H1 (cell line): ENCODE results near the gene EEIG2. TPM values are rescaled to one million over a fixed set of nuclear protein-coding genes. Genes with fewer than 3 reads are reported as not detected.
A peak's percentile ranks its signal among the peaks of the same experiment; 100 is the strongest.

Experiments
- BACH1 ChIP-seq: IDR thresholded peaks from 2 replicates; pipeline ENCODE4 v1.6.1; 2012; ENCODE audit warnings: low read length, improper control_type of control experiment
- BCL11A ChIP-seq, 2 experiments: IDR thresholded peaks; one replicate each; pipeline ENCODE4 v1.6.1; 2011; ENCODE audit warnings: low read depth in 2 of 2, low read length in 2 of 2, mild to moderate bottlenecking in 2 of 2
- CBX5 ChIP-seq: fragments of 300-800, 300-1000 bp; sonication (generic); IDR thresholded peaks from 2 replicates; pipeline ENCODE4 v1.7.1; 2016; ENCODE audit warnings: antibody characterized with exemption, low read length, low read depth
- CEBPB ChIP-seq: IDR thresholded peaks from 2 replicates; pipeline ENCODE4 v1.6.1; 2012; ENCODE audit warnings: low read depth, low read length
- CHD2 ChIP-seq: IDR thresholded peaks from 2 replicates; pipeline ENCODE4 v1.6.1; 2012; ENCODE audit warnings: low read length, improper control_type of control experiment
- CREB1 ChIP-seq: IDR thresholded peaks from 2 replicates; pipeline ENCODE4 v1.6.1; 2012; ENCODE audit warnings: inconsistent platforms
- CTCF ChIP-seq, 3 experiments: IDR thresholded peaks; 1 replicate in 2 of 3; 2 replicates in 1 of 3; pipeline versions ENCODE4 v1.5.1 to v1.6.1; 2011; ENCODE audit warnings: low read length in 3 of 3, mild to moderate bottlenecking in 3 of 3, inconsistent platforms in 2 of 3, low read depth in 1 of 3, moderate library complexity in 1 of 3; ENCODE audit not compliant: insufficient read depth in 1 of 3; ENCODE audit errors: control extremely low read depth in 1 of 3
- EGR1 ChIP-seq: IDR thresholded peaks from 2 replicates; pipeline ENCODE4 v1.6.1; 2011; ENCODE audit warnings: low read depth, low read length, borderline replicate concordance
- EP300 ChIP-seq, 2 experiments: IDR thresholded peaks; 1 replicate in 1 of 2; 2 replicates in 1 of 2; pipeline ENCODE4 v1.6.1; 2011 to 2012; ENCODE audit warnings: low read depth in 2 of 2, low read length in 2 of 2, mild to moderate bottlenecking in 2 of 2, borderline replicate concordance in 1 of 2, inconsistent platforms in 1 of 2, moderate library complexity in 1 of 2
- HDAC2 ChIP-seq, 2 experiments: fragments of 300-600 bp in 1 of 2; sonication (generic) in 1 of 2; IDR thresholded peaks; 2 replicates each; pipeline ENCODE4 v1.6.1; 2011 to 2012; ENCODE audit warnings: low read depth in 2 of 2, low read length in 2 of 2, mild to moderate bottlenecking in 2 of 2, moderate library complexity in 2 of 2, borderline replicate concordance in 1 of 2, inconsistent platforms in 1 of 2
- JUND ChIP-seq: IDR thresholded peaks from 2 replicates; pipeline ENCODE4 v1.6.1; 2011; ENCODE audit warnings: mild to moderate bottlenecking, improper control_type of control experiment, low read length
- KDM5A ChIP-seq: fragments of 200-600 bp; IDR thresholded peaks from 2 replicates; pipeline ENCODE4 v1.7.1; 2012; ENCODE audit warnings: mild to moderate bottlenecking, low read length, inconsistent platforms, mixed read lengths
- MAFK ChIP-seq: IDR thresholded peaks from 2 replicates; pipeline ENCODE4 v1.6.1; 2012; ENCODE audit warnings: low read depth, mild to moderate bottlenecking, improper control_type of control experiment, low read length
- MAX ChIP-seq: IDR thresholded peaks from 2 replicates; pipeline ENCODE4 v1.6.1; 2012; ENCODE audit warnings: inconsistent platforms
- NRF1 ChIP-seq: IDR thresholded peaks from 2 replicates; pipeline ENCODE4 v1.6.1; 2011; ENCODE audit warnings: mild to moderate bottlenecking, low read depth, low read length, improper control_type of control experiment
- RBBP5 ChIP-seq: IDR thresholded peaks from 2 replicates; pipeline ENCODE4 v1.7.1; 2012; ENCODE audit warnings: low read depth, mild to moderate bottlenecking, inconsistent platforms, low read length, moderate library complexity, borderline replicate concordance
- SIN3A ChIP-seq, 2 experiments: IDR thresholded peaks in 1 of 2; conservative IDR thresholded peaks in 1 of 2; 2 replicates each; pipeline ENCODE4 v1.6.1; 2011 to 2012; ENCODE audit warnings: low read length in 2 of 2, improper control_type of control experiment in 1 of 2, low read depth in 1 of 2, mild to moderate bottlenecking in 1 of 2
- SIX5 ChIP-seq: IDR thresholded peaks from 2 replicates; pipeline ENCODE4 v1.6.1; 2011; ENCODE audit warnings: mild to moderate bottlenecking, low read depth, low read length
- SP1 ChIP-seq: IDR thresholded peaks from 2 replicates; pipeline ENCODE4 v1.6.1; 2011; ENCODE audit warnings: low read depth, low read length
- SP4 ChIP-seq: IDR thresholded peaks from 2 replicates; pipeline ENCODE4 v1.6.1; 2012; ENCODE audit warnings: low read length, inconsistent platforms
- TAF1 ChIP-seq: IDR thresholded peaks from 2 replicates; pipeline ENCODE4 v1.6.1; 2011; ENCODE audit warnings: mild to moderate bottlenecking, low read depth, low read length
- TBP ChIP-seq: IDR thresholded peaks from 2 replicates; pipeline ENCODE4 v1.6.1; 2011; ENCODE audit warnings: low read depth, low read length, improper control_type of control experiment
- YY1 ChIP-seq: IDR thresholded peaks from 2 replicates; pipeline ENCODE4 v1.6.1; 2011; ENCODE audit warnings: low read depth, mild to moderate bottlenecking, low read length
- polyA plus RNA-seq, 7 experiments: library from polyadenylated mRNA; depleted of rRNA in 3 of 7; stranded (reverse) in 5 of 7; unstranded in 2 of 7; fragments of >200 nt in 5 of 7; fragments of 200-250 nt in 2 of 7; gene quantifications; 1 replicate in 5 of 7; 2 replicates in 1 of 7; 4 replicates in 1 of 7; pipeline versions ENCODE4 v1.2.1 to v1.2.3, GENCODE V29; 2011 to 2013; ENCODE audit warnings: missing spikeins in 2 of 7, mixed read lengths in 2 of 7
- total RNA-seq: library from RNA; stranded (reverse); fragmentation: NEBNext Ultra II Directional; extraction: Animal tissue kit (Norgen Biotek cat#: 25700); gene quantifications from 2 replicates; pipeline ENCODE4 v1.2.1, GENCODE V29; 2021

EEIG2 gene
- total and polyA plus RNA-seq, 2 of the 8 experiments (the other 6 are each of a cell fraction or from before 2014, with no cell fraction given) = 6.1 to 20.1 TPM

- TF ChIP-seq HDAC2 (IDR thresholded peaks at IDR 0.05; ENCODE audit: borderline replicate concordance in 1 of 2, low read depth in 2 of 2, low read length in 2 of 2) (no peak), BACH1 (no peak), TAF1 (no peak), SP1 (no peak), CEBPB (no peak), CREB1 (0 out of 2 replicates have a peak, but pooled peaks have one; percentile 42), NRF1 (no peak), YY1 (0 out of 2 replicates have a peak, but pooled peaks have one; percentile 8), SIN3A (conservative IDR thresholded peaks at IDR 0.05 in 1 of 2, IDR thresholded peaks at IDR 0.05 in 1 of 2; ENCODE audit: low read depth in 1 of 2, low read length in 2 of 2) (no peak), JUND (no peak), EP300 (IDR thresholded peaks at IDR 0.05; ENCODE audit: borderline replicate concordance in 1 of 2, low read depth in 2 of 2, low read length in 2 of 2) (peak in 1 of 2 experiments; percentile 28; a peak in 1 of 3 replicates), CBX5 (no peak), CTCF (IDR thresholded peaks at IDR 0.05; ENCODE audit: control extremely low read depth in 1 of 3, insufficient read depth in 1 of 3, low read depth in 1 of 3, low read length in 3 of 3) (peak; percentile 85 to 96 (median 88)), EGR1 (0 out of 2 replicates have a peak, but pooled peaks have one; percentile 6), SP4 (no peak), MAX (no peak), SIX5 (no peak), TBP (no peak), KDM5A (no peak), MAFK (no peak), CHD2 (no peak), BCL11A (IDR thresholded peaks at IDR 0.05; ENCODE audit: low read depth in 2 of 2, low read length in 2 of 2) (no peak), RBBP5 (no peak)
Observed at GRCh38 chr1:108561689-108562326, 1.9 kb downstream of the EEIG2 start (continued).
